ENCODE results near the gene CTNNBIP1. TPM values are rescaled to one million over a fixed set of nuclear protein-coding genes. Genes with fewer than 3 reads are reported as not detected.

CTNNBIP1 gene
- total RNA-seq, 1 experiment from 2014 or later, result 44.4 TPM

DNA sequence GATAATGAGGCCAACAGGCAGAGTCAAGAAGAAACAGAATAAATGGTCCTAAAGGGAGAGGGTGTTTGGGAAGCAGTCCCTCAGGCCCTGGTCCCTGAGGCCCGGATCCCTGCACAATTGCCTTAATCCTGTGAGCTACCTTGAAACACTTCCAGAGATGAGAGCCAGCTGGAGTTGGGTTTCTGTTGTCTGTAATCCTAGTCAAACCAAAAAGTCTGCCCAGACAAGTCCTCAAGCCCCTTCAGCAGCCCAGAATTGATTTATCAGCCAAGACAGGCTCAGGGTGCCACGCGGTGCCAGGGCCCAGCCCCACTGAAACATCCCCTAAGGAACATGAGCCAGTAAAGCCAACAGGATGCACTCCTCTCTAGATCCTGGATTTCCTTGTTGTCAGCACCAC is 69.9 kb downstream of the CTNNBIP1 start:
- no peak overlapping the region for H3K14ac ChIP-seq (ENCODE audit: insufficient read depth, low read length)
- H3K9me3 ChIP-seq (ENCODE audit: control insufficient read depth, low read depth, low read length), result no peaks in the 10 kb centered on the region
- H4K91ac ChIP-seq (ENCODE audit: insufficient read length, low read depth, low read length), result no peak overlapping the region
- no peaks in the 10 kb centered on the region for H3K79me1 ChIP-seq (ENCODE audit: insufficient read depth, low read depth, low read length, poor library complexity, severe bottlenecking)
- H3K27ac ChIP-seq (ENCODE audit: insufficient read length, low read depth, low read length), result no peak overlapping the region
- TF ChIP-seq, protein P1, sequence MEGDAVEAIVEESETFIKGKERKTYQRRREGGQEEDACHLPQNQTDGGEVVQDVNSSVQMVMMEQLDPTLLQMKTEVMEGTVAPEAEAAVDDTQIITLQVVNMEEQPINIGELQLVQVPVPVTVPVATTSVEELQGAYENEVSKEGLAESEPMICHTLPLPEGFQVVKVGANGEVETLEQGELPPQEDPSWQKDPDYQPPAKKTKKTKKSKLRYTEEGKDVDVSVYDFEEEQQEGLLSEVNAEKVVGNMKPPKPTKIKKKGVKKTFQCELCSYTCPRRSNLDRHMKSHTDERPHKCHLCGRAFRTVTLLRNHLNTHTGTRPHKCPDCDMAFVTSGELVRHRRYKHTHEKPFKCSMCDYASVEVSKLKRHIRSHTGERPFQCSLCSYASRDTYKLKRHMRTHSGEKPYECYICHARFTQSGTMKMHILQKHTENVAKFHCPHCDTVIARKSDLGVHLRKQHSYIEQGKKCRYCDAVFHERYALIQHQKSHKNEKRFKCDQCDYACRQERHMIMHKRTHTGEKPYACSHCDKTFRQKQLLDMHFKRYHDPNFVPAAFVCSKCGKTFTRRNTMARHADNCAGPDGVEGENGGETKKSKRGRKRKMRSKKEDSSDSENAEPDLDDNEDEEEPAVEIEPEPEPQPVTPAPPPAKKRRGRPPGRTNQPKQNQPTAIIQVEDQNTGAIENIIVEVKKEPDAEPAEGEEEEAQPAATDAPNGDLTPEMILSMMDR (conservative IDR thresholded peaks at IDR 0.05), result no peak
- H2AK5ac ChIP-seq (ENCODE audit: insufficient read length, low read length), result no peak overlapping the region
- H3K79me2 ChIP-seq (ENCODE audit: insufficient read depth, low read length), result no peaks in the 10 kb centered on the region
- H3K4ac ChIP-seq (ENCODE audit: low read depth, low read length), result no peak overlapping the region
- no peak overlapping the region for H2BK12ac ChIP-seq (ENCODE audit: insufficient read length, low read depth, low read length)
- Mint-ChIP-seq H3K4me3 (no peak overlapping the region), H3K27ac (no peak overlapping the region), H3K4me1 (peaks cover 14 to 33% of the 10 kb centered on the region in 2 experiments), H3K36me3 (ENCODE audit: insufficient read depth in 1 of 3, low read depth in 3 of 3) (no peaks in the 10 kb centered on the region), H3K27me3 (ENCODE audit: low read depth) (peaks cover 7% of the 10 kb centered on the region), H3K9me3 (peaks cover 0 to 3% of the 10 kb centered on the region in 2 experiments; a peak in 1 of 5 replicates)
- WGBS (ENCODE audit: extremely low coverage, insufficient read length, low lambda C conversion rate), result no CpG with 5 or more reads among the region's 3 CpGs
- no peaks in the 10 kb centered on the region for H3K27me3 ChIP-seq (ENCODE audit: insufficient read depth, low read length)
- H4K8ac ChIP-seq (replicated peaks; ENCODE audit: insufficient read length, low read depth, low read length), result no peak overlapping the region
- H2BK15ac ChIP-seq (ENCODE audit: low read depth, low read length), result no peak overlapping the region
- H3T11ph ChIP-seq (ENCODE audit: low read length), result no peak overlapping the region
- H4K20me1 ChIP-seq (ENCODE audit: control insufficient read depth, insufficient read depth, insufficient read length), result no peaks in the 10 kb centered on the region
- no peaks in the 10 kb centered on the region for H3K23me2 ChIP-seq (ENCODE audit: insufficient read length, low read depth, low read length, poor library complexity, severe bottlenecking)
- H3K4me2 ChIP-seq (ENCODE audit: insufficient read depth, insufficient read length, low read length), result no peak overlapping the region
- H3K18ac ChIP-seq (ENCODE audit: insufficient read length, low read depth, low read length), result no peak overlapping the region
- H3K23ac ChIP-seq (ENCODE audit: insufficient read length, low read depth, low read length), result no peak overlapping the region
- H3K9ac ChIP-seq (ENCODE audit: extremely low read depth, insufficient read length, low read length), result no peak overlapping the region
- H4K5ac ChIP-seq (ENCODE audit: insufficient read length, low read depth, low read length), result no peak overlapping the region
- no peak overlapping the region for H3K56ac ChIP-seq (ENCODE audit: insufficient read length, low read depth, low read length)
- H2BK120ac ChIP-seq (ENCODE audit: low read depth, low read length, poor library complexity, severe bottlenecking), result no peak overlapping the region
- H3K4me1 ChIP-seq (ENCODE audit: insufficient read depth, low read length), result no peaks in the 10 kb centered on the region; the same call in 1 of the 2 replicates
- no peak for DNase-seq
- H2AFZ ChIP-seq (ENCODE audit: low read length), result no peak overlapping the region
- H2BK20ac ChIP-seq (ENCODE audit: low read depth, low read length, poor library complexity, severe bottlenecking), result no peak overlapping the region
- no peak overlapping the region for H2BK5ac ChIP-seq (ENCODE audit: insufficient read length, low read length)
